ACC112 (cell line): ENCODE results near the gene APBA2.

ENCODE experiments used
- H2AFZ ChIP-seq: fragments of 200-600 bp; sonication (generic); one replicate; pipeline ENCODE4 v1.6.0; 2017; ENCODE audit warnings: antibody characterized with exemption, low read length; ENCODE audit not compliant: unreplicated experiment
- H3K27ac ChIP-seq: fragments of 200-600 bp; sonication (generic); 2 replicates; pipeline ENCODE4 v1.5.1; 2014; ENCODE audit warnings: low read depth, mild to moderate bottlenecking, antibody characterized with exemption, low read length, moderate library complexity
- H3K27me3 ChIP-seq: fragments of 200-600 bp; sonication (generic); 2 replicates; pipeline ENCODE4 v1.6.1; 2014; ENCODE audit warnings: mild to moderate bottlenecking, antibody characterized with exemption, low read length, moderate library complexity, mixed read lengths; ENCODE audit not compliant: insufficient read depth
- H3K36me3 ChIP-seq: fragments of 200-600 bp; sonication (generic); 2 replicates; pipeline ENCODE4 v1.6.1; 2016; ENCODE audit warnings: mild to moderate bottlenecking, antibody characterized with exemption, low read length, moderate library complexity, mixed read lengths; ENCODE audit not compliant: insufficient read depth
- H3K4me1 ChIP-seq: fragments of 200-600 bp; sonication (generic); one replicate; pipeline ENCODE4 v1.6.1; 2016; ENCODE audit warnings: low read length, mixed read lengths; ENCODE audit not compliant: insufficient read depth, unreplicated experiment, control insufficient read depth
- H3K4me3 ChIP-seq: fragments of 200-600 bp; sonication (generic); 2 replicates; pipeline ENCODE4 v1.5.1; 2014; ENCODE audit warnings: mild to moderate bottlenecking, low read depth, low read length
- H3K79me2 ChIP-seq: fragments of 200-600 bp; sonication (generic); one replicate; pipeline ENCODE4 v1.6.0; 2016; ENCODE audit warnings: low read length; ENCODE audit not compliant: control insufficient read depth, unreplicated experiment, insufficient read depth

Gene APBA2

DNA sequence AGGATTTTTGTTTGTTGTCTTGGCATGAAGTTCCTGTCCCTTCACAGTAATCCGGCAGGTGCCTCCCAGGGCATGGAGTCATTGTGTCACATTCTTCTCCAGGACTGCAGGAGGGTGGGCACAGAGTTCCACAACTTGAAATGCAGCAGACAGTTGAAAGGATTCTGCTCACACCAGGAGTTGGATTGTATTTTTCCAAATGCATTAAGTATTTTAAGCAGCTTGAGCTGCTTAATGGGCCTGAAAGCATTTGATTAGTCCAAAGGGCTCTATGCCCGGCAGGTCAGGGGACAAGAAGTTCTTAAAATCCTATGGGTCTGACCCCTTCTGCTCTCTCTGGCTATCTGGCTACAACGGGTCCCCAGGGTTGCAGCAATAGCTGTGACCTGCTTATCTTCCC, 92.9 kb downstream of the APBA2 start:
- peaks cover 17% of the 10 kb centered on the region for H3K4me1 ChIP-seq
- H3K4me3 ChIP-seq, result no peak overlapping the region
- H2AFZ ChIP-seq, result no peak overlapping the region
- no peak overlapping the region for H3K27ac ChIP-seq
- no peaks in the 10 kb centered on the region for H3K79me2 ChIP-seq
- H3K27me3 ChIP-seq, result no peaks in the 10 kb centered on the region
- H3K36me3 ChIP-seq, result no peaks in the 10 kb centered on the region

- Histone ChIP-seq H3K27me3 (no peaks in the 10 kb centered on the region), H3K4me3 (no peak overlapping the region), H3K27ac (no peak overlapping the region), H3K36me3 (no peaks in the 10 kb centered on the region), H2AFZ (no peak overlapping the region), H3K79me2 (no peaks in the 10 kb centered on the region), H3K4me1 (peaks cover 17% of the 10 kb centered on the region)
Observed at GRCh38 chr15:28979208-28979841, 93.6 kb downstream of the APBA2 start.

DNA sequence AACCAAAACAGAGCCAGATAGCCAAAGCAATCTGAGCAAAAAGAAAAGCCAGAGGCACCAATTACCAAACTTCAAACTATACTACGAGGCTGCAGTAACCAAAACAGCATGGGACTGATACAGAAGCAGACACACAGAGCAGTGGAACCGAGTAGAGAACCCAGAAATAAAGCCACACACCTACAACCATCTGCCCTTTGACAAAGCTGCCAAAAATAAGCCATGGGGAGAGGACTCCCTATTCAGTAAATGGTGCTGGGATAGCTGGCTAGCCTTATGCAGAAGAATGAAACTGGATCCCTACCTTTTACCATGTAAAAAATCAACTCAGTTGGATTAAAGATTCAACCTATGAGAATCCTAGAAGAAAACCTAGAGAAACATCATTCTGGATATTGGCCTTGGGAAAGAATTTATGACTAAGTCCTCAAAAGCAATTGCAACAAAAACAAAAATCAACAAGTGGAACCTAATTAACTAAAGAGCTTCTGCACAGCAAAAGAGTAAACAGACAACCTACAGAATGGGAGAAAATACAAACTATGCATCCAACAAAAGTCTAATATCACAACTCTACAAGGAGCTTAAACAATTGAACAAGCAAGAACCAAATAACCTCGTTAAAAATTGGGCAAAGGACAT, 95.1 kb downstream of the APBA2 start:
- Histone ChIP-seq H2AFZ (no peak overlapping the region), H3K27ac (no peak overlapping the region), H3K27me3 (no peaks in the 10 kb centered on the region), H3K36me3 (no peaks in the 10 kb centered on the region), H3K4me3 (no peak overlapping the region), H3K79me2 (no peaks in the 10 kb centered on the region), H3K4me1 (peaks cover 17% of the 10 kb centered on the region)

- Histone ChIP-seq H3K79me2 (no peaks in the 10 kb centered on the region), H2AFZ (no peak overlapping the region), H3K4me3 (no peak overlapping the region), H3K4me1 (peaks cover 16% of the 10 kb centered on the region), H3K36me3 (no peaks in the 10 kb centered on the region), H3K27ac (no peak overlapping the region), H3K27me3 (no peaks in the 10 kb centered on the region)
Observed at GRCh38 chr15:28981351-28981720, 95.6 kb downstream of the APBA2 start.

- H3K79me2 ChIP-seq, result no peaks in the 10 kb centered on the region
- no peak overlapping the region for H2AFZ ChIP-seq
- no peaks in the 10 kb centered on the region for H3K27me3 ChIP-seq
- peaks cover 10% of the 10 kb centered on the region for H3K4me1 ChIP-seq
- no peak overlapping the region for H3K4me3 ChIP-seq
- no peak overlapping the region for H3K27ac ChIP-seq
- no peaks in the 10 kb centered on the region for H3K36me3 ChIP-seq
Observed at GRCh38 chr15:28981921-28982320, 96.1 kb downstream of the APBA2 start.

DNA sequence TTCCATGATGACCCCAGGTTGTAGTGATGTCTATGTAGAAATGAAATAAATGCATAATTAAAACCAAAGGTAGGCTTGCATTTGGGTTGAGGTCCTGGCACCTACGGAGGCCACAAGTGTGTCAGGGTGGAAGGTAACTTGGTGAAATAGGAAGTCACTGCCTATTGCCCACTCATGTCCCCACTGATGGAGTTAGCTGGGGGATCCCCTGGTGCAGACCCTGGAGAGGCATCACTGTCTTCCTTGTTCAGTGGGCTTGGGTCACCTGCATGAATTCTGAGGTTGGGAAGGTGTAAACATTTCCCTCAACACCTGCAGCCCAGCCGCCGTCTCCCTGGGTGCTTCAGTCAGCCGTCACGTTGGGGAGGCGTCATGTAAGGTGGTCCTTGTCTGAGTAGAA, 97.1 kb downstream of the APBA2 start:
- Histone ChIP-seq H2AFZ (no peak overlapping the region), H3K36me3 (no peaks in the 10 kb centered on the region), H3K27ac (no peak overlapping the region), H3K4me3 (no peak overlapping the region), H3K4me1 (peaks cover 2% of the 10 kb centered on the region), H3K27me3 (no peaks in the 10 kb centered on the region), H3K79me2 (no peaks in the 10 kb centered on the region)

- H3K4me3 ChIP-seq, result no peak overlapping the region
- no peaks in the 10 kb centered on the region for H3K79me2 ChIP-seq
- H3K27ac ChIP-seq, result no peak overlapping the region
- H3K4me1 ChIP-seq, result no peaks in the 10 kb centered on the region
- H3K27me3 ChIP-seq, result no peaks in the 10 kb centered on the region
- no peaks in the 10 kb centered on the region for H3K36me3 ChIP-seq
- H2AFZ ChIP-seq, result no peak overlapping the region
Observed at GRCh38 chr15:28983432-28984311, 97.9 kb downstream of the APBA2 start.

DNA sequence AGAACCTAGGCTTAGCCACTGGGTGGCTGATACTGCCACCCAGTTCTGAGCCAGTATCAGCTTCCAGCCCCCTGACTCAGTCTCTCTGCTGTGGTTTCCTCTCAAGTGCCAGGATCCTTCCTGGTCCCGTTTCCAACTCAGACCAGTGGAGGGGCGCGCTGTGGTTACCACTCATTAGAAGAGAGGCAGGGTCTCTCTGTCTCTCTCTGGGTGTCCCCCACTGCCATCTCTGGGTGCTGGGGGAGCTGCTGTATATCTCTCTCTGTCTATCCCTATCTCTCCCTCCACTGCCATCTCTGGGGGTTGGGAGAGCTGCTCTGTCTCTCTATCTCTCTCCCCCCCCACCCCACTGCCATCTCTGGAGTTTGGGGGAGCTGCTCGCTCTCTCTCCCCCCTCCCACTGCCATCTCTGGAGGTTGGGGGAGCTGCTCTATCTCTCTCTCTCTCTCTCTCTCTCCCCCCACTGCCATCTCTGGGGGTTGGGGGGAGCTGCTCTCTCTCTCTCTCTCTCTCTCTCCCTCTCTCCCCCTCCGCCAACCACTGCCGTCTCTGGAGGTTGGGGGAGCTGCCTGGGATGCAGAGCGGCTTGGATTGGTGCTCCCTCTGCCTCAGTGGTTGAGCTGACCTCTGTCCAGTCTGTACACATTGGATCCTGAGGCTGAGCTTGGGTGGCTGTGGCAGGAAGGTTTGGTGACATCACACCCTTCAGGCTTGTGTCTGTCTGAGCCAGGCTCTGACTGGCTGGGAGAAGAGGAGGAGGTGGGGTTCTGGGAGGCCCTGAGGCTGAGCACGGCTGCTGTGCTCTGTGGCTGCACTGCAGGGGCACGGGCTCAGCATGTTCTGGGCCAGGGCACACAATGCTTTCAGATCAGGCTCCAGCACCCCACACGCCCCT, 98.9 kb downstream of the APBA2 start:
- H3K27ac ChIP-seq, result no peak overlapping the region
- no peaks in the 10 kb centered on the region for H3K36me3 ChIP-seq
- no peak overlapping the region for H3K4me3 ChIP-seq
- H3K79me2 ChIP-seq, result no peaks in the 10 kb centered on the region
- no peak overlapping the region for H2AFZ ChIP-seq
- no peaks in the 10 kb centered on the region for H3K4me1 ChIP-seq
- no peaks in the 10 kb centered on the region for H3K27me3 ChIP-seq

DNA sequence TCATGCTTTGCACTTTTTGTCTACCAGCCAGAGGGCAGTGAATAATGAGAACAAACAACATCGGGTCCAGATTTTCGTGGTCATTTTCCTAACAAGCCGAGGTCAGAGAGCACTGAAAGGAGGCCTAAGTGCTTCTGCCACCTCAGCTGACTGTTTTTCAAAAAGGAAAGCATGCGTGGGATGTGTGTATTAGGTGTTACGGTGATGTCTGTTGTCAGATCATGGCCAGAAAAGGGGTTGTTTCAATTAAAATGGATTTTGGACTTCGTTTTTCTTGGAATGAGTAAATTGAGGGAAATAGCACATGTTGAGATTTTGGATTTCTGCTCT, 99.5 kb downstream of the APBA2 start:
- H3K79me2 ChIP-seq, result no peaks in the 10 kb centered on the region
- no peak overlapping the region for H3K27ac ChIP-seq
- H3K36me3 ChIP-seq, result no peaks in the 10 kb centered on the region
- no peaks in the 10 kb centered on the region for H3K27me3 ChIP-seq
- no peak overlapping the region for H2AFZ ChIP-seq
- no peak overlapping the region for H3K4me3 ChIP-seq
- no peaks in the 10 kb centered on the region for H3K4me1 ChIP-seq

GRCh38 chr15:28985691-28986090, 99.9 kb downstream of the APBA2 start:
- no peak overlapping the region for H2AFZ ChIP-seq
- H3K4me3 ChIP-seq, result no peak overlapping the region
- H3K4me1 ChIP-seq, result no peaks in the 10 kb centered on the region
- H3K79me2 ChIP-seq, result no peaks in the 10 kb centered on the region
- H3K27me3 ChIP-seq, result no peaks in the 10 kb centered on the region
- no peak overlapping the region for H3K27ac ChIP-seq
- H3K36me3 ChIP-seq, result no peaks in the 10 kb centered on the region
